Activated B cell treated with CpG ODN at 0.5 μM for 24 hours (primary cell): ENCODE results near the gene PRAME. TPM values are rescaled to one million over a fixed set of nuclear protein-coding genes. Genes with fewer than 3 reads are reported as not detected.
"Not testable (repeated sequence)": the region's sequence is repeated elsewhere in the genome, so short reads cannot be mapped to it uniquely, and the experiment has no call there.

Experiments used
- ATAC-seq: fragments of 200-7000 bp; cut with Tn5 transposase; one replicate; pipeline ENCODE4 v1.10.0; 2021; ENCODE audit warnings: low read depth, mild to moderate bottlenecking, moderate library complexity
- CTCF ChIA-PET: fragments of 350-600 bp; sonication (Branson Sonifier 250); formaldehyde crosslinking; loops from one replicate; lab custom pipeline; 2021; ENCODE audit warnings: antibody characterized with exemption; lab: Charles Lee
- POLR2A ChIA-PET: fragments of 350-600 bp; sonication (Branson Sonifier 250); formaldehyde crosslinking; loops from one replicate; lab custom pipeline; 2021; ENCODE audit warnings: antibody characterized with exemption; lab: Charles Lee
- DNase-seq: peaks from one replicate; pipeline ENCODE4 v3.0.0; 2022
- H3K27ac Mint-ChIP-seq: one replicate; pipeline ENCODE4 v1.8.0; 2020; ENCODE audit warnings: mixed read lengths
- H3K27me3 Mint-ChIP-seq: one replicate; pipeline ENCODE4 v1.8.0; 2021; ENCODE audit warnings: mixed read lengths
- H3K36me3 Mint-ChIP-seq: one replicate; pipeline ENCODE4 v1.8.0; 2021; ENCODE audit warnings: low read depth, mixed read lengths
- H3K4me1 Mint-ChIP-seq: one replicate; pipeline ENCODE4 v1.8.0; 2021; ENCODE audit warnings: mixed read lengths
- H3K4me3 Mint-ChIP-seq: one replicate; pipeline ENCODE4 v1.8.0; 2020; ENCODE audit warnings: mild to moderate bottlenecking, mixed read lengths
- H3K9me3 Mint-ChIP-seq: one replicate; pipeline ENCODE4 v1.8.0; 2020; ENCODE audit warnings: mixed read lengths
- CTCF ChIP-seq: fragments of 200-600 bp; IDR thresholded peaks from one replicate; pipeline ENCODE4 v1.8.0; 2022; ENCODE audit warnings: antibody characterized with exemption, mild to moderate bottlenecking
- intact Hi-C: fragments of 100-400 bp; cut with micrococcal nuclease; formaldehyde crosslinking; loops from one replicate; pipeline ENCODE4 v1.15.1; 2024
- total RNA-seq: library from RNA; stranded (reverse); gene quantifications from 2 replicates; pipeline ENCODE4 v1.2.3, GENCODE V29; 2022

Gene PRAME
- total RNA-seq, 1 donor from 2014 or later, result not detected

GRCh38 chr22:22588485-22589164 is 29.6 kb upstream of the PRAME start:
- intact Hi-C loops, result no loop called here

GRCh38 chr22:22587577-22588188 is 28.6 kb upstream of the PRAME start:
- intact Hi-C loops, result loop anchor here (1.0 to 2.0 kb wide), 6 partner anchors 100 to 367 kb away; no protein-coding TSS in a partner anchor
- H3K27me3 Mint-ChIP-seq, result no peaks in the 10 kb centered on the region
- TF ChIP-seq CTCF, result no peak
- no peaks in the 10 kb centered on the region for H3K36me3 Mint-ChIP-seq
- H3K9me3 Mint-ChIP-seq, result no peaks in the 10 kb centered on the region
- no peak overlapping the region for H3K4me3 Mint-ChIP-seq
- CTCF ChIA-PET, result interaction anchor here (0.7 to 6.1 kb wide), 27 partner anchors 8 to 379 kb away, joined by 3 to 31 read pairs (median 5); partner anchors contain the start of gene ZNF280B
- H3K27ac Mint-ChIP-seq, result no peak overlapping the region
- POLR2A ChIA-PET, result interaction anchor here (0.6 kb wide), 3 partner anchors 19 to 367 kb away, joined by 3 read pairs; no protein-coding TSS in a partner anchor
- no peak for DNase-seq
- H3K4me1 Mint-ChIP-seq, result peaks cover 42% of the 10 kb centered on the region
- no peak for ATAC-seq

More at GRCh38 chr22:22588485-22589164, 29.6 kb upstream of the PRAME start:
- ChIA-PET POLR2A (no interaction called here), CTCF (interaction anchor here (0.6 to 6.1 kb wide), 15 partner anchors 12 to 369 kb away, joined by 3 to 31 read pairs (median 5); partner anchors contain the start of gene ZNF280B)
- H3K9me3 Mint-ChIP-seq, result no peaks in the 10 kb centered on the region
- TF ChIP-seq CTCF, result no peak
- H3K27ac Mint-ChIP-seq, result no peak overlapping the region
- ATAC-seq (no peak), DNase-seq (no peak)
- H3K4me1 Mint-ChIP-seq, result peaks cover 42% of the 10 kb centered on the region
- H3K4me3 Mint-ChIP-seq, result peak overlapping the region; percentile 17
- H3K27me3 Mint-ChIP-seq, result no peaks in the 10 kb centered on the region
- no peaks in the 10 kb centered on the region for H3K36me3 Mint-ChIP-seq

GRCh38 chr22:22584722-22585121 is 25.7 kb upstream of the PRAME start:
- intact Hi-C loops, result no loop called here
- POLR2A ChIA-PET, result no interaction called here
- DNase-seq (no peak), ATAC-seq (no peak)
- H3K27ac Mint-ChIP-seq, result no peak overlapping the region
- CTCF ChIA-PET, result interaction anchor here (2.1 to 6.1 kb wide), 2 partner anchors 8 to 228 kb away, joined by 7 to 31 read pairs; no protein-coding TSS in a partner anchor
- peaks cover 44% of the 10 kb centered on the region for H3K4me1 Mint-ChIP-seq
- H3K36me3 Mint-ChIP-seq, result no peaks in the 10 kb centered on the region
- no peaks in the 10 kb centered on the region for H3K9me3 Mint-ChIP-seq
- H3K4me3 Mint-ChIP-seq, result no peak overlapping the region
- no peak for TF ChIP-seq CTCF
- H3K27me3 Mint-ChIP-seq, result no peaks in the 10 kb centered on the region

- Mint-ChIP-seq H3K4me1 (peaks cover 38% of the 10 kb centered on the region), H3K27ac (no peak overlapping the region), H3K36me3 (no peaks in the 10 kb centered on the region), H3K9me3 (no peaks in the 10 kb centered on the region), H3K27me3 (no peaks in the 10 kb centered on the region), H3K4me3 (no peak overlapping the region)
- intact Hi-C loops, result no loop called here
- POLR2A ChIA-PET, result no interaction called here
- CTCF ChIA-PET, result no interaction called here
- no peak for TF ChIP-seq CTCF
- DNase-seq (no peak), ATAC-seq (no peak)
Observed at GRCh38 chr22:22583030-22583429, 24.0 kb upstream of the PRAME start.

- H3K36me3 Mint-ChIP-seq, H3K4me3 Mint-ChIP-seq, ATAC-seq, intact Hi-C loops, H3K9me3 Mint-ChIP-seq, H3K27me3 Mint-ChIP-seq, DNase-seq, CTCF ChIA-PET, H3K27ac Mint-ChIP-seq, POLR2A ChIA-PET: not testable (repeated sequence)
- H3K4me1 Mint-ChIP-seq, result peaks cover 24% of the 10 kb centered on the region
Observed at GRCh38 chr22:22581524-22581923, 22.5 kb upstream of the PRAME start.
